Endothelial cell of umbilical vein (primary cell): Measurements from ENCODE around the gene PPP1R8.

Source experiments
- EZH2 ChIP-seq: IDR thresholded peaks from 2 replicates; pipeline ENCODE4 v1.6.1; 2012; ENCODE audit warnings: borderline replicate concordance, low read depth, mild to moderate bottlenecking, moderate library complexity, low read length, inconsistent platforms; ENCODE audit not compliant: severe bottlenecking
- FOS ChIP-seq: IDR thresholded peaks from 2 replicates; pipeline ENCODE4 v1.6.1; 2011; ENCODE audit warnings: mild to moderate bottlenecking, low read length, moderate library complexity, borderline replicate concordance; ENCODE audit not compliant: insufficient read depth
- MAX ChIP-seq: IDR thresholded peaks from 2 replicates; pipeline ENCODE4 v1.6.1; 2011; ENCODE audit not compliant: insufficient read depth, insufficient read length
- POLR2A ChIP-seq: IDR thresholded peaks from 2 replicates; pipeline ENCODE4 v1.6.1; 2012; ENCODE audit warnings: low read depth, mild to moderate bottlenecking, control low read depth, low read length
- POLR2AphosphoS5 ChIP-seq: IDR thresholded peaks from 2 replicates; pipeline ENCODE4 v1.6.1; 2012; ENCODE audit warnings: low read depth, mild to moderate bottlenecking, control low read depth, low read length, moderate library complexity; ENCODE audit not compliant: insufficient read depth
- TF ChIP-seq, protein P1 (sequence below), 2 donors: IDR thresholded peaks; 1 replicate in 1 of 2; 2 replicates in 1 of 2; pipeline ENCODE4 v1.5.1; 2011; ENCODE audit warnings: low read length in 2 of 2, mild to moderate bottlenecking in 2 of 2, moderate library complexity in 2 of 2, control low read depth in 1 of 2, inconsistent platforms in 1 of 2, low read depth in 1 of 2; ENCODE audit not compliant: insufficient read depth in 1 of 2; ENCODE audit errors: extremely low read depth in 1 of 2

- TF ChIP-seq POLR2A (no peak), EZH2 (no peak), POLR2AphosphoS5 (no peak), FOS (no peak), MAX (no peak)
- TF ChIP-seq, protein P1, sequence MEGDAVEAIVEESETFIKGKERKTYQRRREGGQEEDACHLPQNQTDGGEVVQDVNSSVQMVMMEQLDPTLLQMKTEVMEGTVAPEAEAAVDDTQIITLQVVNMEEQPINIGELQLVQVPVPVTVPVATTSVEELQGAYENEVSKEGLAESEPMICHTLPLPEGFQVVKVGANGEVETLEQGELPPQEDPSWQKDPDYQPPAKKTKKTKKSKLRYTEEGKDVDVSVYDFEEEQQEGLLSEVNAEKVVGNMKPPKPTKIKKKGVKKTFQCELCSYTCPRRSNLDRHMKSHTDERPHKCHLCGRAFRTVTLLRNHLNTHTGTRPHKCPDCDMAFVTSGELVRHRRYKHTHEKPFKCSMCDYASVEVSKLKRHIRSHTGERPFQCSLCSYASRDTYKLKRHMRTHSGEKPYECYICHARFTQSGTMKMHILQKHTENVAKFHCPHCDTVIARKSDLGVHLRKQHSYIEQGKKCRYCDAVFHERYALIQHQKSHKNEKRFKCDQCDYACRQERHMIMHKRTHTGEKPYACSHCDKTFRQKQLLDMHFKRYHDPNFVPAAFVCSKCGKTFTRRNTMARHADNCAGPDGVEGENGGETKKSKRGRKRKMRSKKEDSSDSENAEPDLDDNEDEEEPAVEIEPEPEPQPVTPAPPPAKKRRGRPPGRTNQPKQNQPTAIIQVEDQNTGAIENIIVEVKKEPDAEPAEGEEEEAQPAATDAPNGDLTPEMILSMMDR (IDR thresholded peaks at IDR 0.05; ENCODE audit: extremely low read depth in 1 of 2, insufficient read depth in 1 of 2, low read depth in 1 of 2, low read length in 2 of 2), result no peak
These were observed 4.5 kb downstream of the PPP1R8 start for GRCh38 chr1:27835046-27835445.
